ENCODE results near the gene ACTN4. TPM values are rescaled to one million over a fixed set of nuclear protein-coding genes. Genes with fewer than 3 reads are reported as not detected.
"Not testable (repeated sequence)": the region's sequence is repeated elsewhere in the genome, so short reads cannot be mapped to it uniquely, and the experiment has no call there.

The ACTN4 gene
- total and polyA plus RNA-seq, 3 experiments from 2014 or later: 31.9 to 314 (median 295) TPM

GRCh38 chr19:38770949-38771275, 123.5 kb downstream of the ACTN4 start:
- H3K27me3 ChIP-seq (ENCODE audit: insufficient read depth, low read length, poor library complexity, severe bottlenecking); H3K36me3 ChIP-seq (ENCODE audit: insufficient read depth, low read length); H3K4me1 ChIP-seq (ENCODE audit: insufficient read depth, low read length); H3K27ac ChIP-seq (ENCODE audit: low read depth, low read length); H3K36me3 Mint-ChIP-seq; H3K9me3 Mint-ChIP-seq; H3K4me3 Mint-ChIP-seq; CTCF ChIA-PET; POLR2A ChIA-PET; H3K27ac Mint-ChIP-seq; H3K27me3 Mint-ChIP-seq; H3K4me1 Mint-ChIP-seq; H3K4me3 ChIP-seq (ENCODE audit: low read length); H3K9me3 ChIP-seq (ENCODE audit: low read length): not testable (repeated sequence)
- DNase-seq: peak in 1 of 5 donors; percentile 8

- H3K9me3 ChIP-seq (ENCODE audit: low read length); CTCF ChIA-PET; DNase-seq; H3K27me3 ChIP-seq (ENCODE audit: insufficient read depth, low read length, poor library complexity, severe bottlenecking); H3K9me3 Mint-ChIP-seq; H3K4me3 ChIP-seq (ENCODE audit: low read length); H3K36me3 ChIP-seq (ENCODE audit: insufficient read depth, low read length); H3K27me3 Mint-ChIP-seq; H3K4me3 Mint-ChIP-seq; H3K4me1 ChIP-seq (ENCODE audit: insufficient read depth, low read length); POLR2A ChIA-PET; H3K4me1 Mint-ChIP-seq; H3K36me3 Mint-ChIP-seq; H3K27ac Mint-ChIP-seq; H3K27ac ChIP-seq (ENCODE audit: low read depth, low read length): not testable (repeated sequence)
These were observed 124.1 kb downstream of the ACTN4 start for GRCh38 chr19:38771569-38771968.

- no peaks in the 10 kb centered on the region for H3K36me3 Mint-ChIP-seq
These were observed 126.2 kb downstream of the ACTN4 start, which contains the start of gene LGALS7 for GRCh38 chr19:38773469-38774177. Gene LGALS7 (minus strand): TSS chr19:38773517. CDS start chr19:38773492, 25 bp downstream.

GRCh38 chr19:38774181-38774950, 126.9 kb downstream of the ACTN4 start:
- no peaks in the 10 kb centered on the region for H3K36me3 Mint-ChIP-seq
- peaks cover 3% of the 10 kb centered on the region for H3K4me1 ChIP-seq (ENCODE audit: insufficient read depth, low read length)
- no peaks in the 10 kb centered on the region for H3K36me3 ChIP-seq (ENCODE audit: insufficient read depth, low read length)
- no peaks in the 10 kb centered on the region for H3K9me3 Mint-ChIP-seq
- peak overlapping the region in 1 of 7 donors; percentile 50 for H3K4me3 Mint-ChIP-seq
- no peak overlapping the region for H3K4me3 ChIP-seq (ENCODE audit: low read length)
- ChIA-PET CTCF (no interaction called here), POLR2A (no interaction called here)
- H3K27ac ChIP-seq (ENCODE audit: low read depth, low read length): no peak overlapping the region
- H3K9me3 ChIP-seq (ENCODE audit: low read length): no peaks in the 10 kb centered on the region
- DNase-seq: no peak
- no peaks in the 10 kb centered on the region for H3K27me3 ChIP-seq (ENCODE audit: insufficient read depth, low read length, poor library complexity, severe bottlenecking)
- peak overlapping the region in 1 of 8 donors; percentile 15 for H3K27ac Mint-ChIP-seq
- H3K4me1 Mint-ChIP-seq: peaks cover 3 to 5% (median 4%) of the 10 kb centered on the region in 3 donors
- no peaks in the 10 kb centered on the region for H3K27me3 Mint-ChIP-seq

More at GRCh38 chr19:38773469-38774177, 126.2 kb downstream of the ACTN4 start, which contains the start of gene LGALS7:
- peak within 1 kb of the TSS in 2 of 8 donors; percentile 15 to 83 for H3K27ac Mint-ChIP-seq
- Histone ChIP-seq H3K4me1 (ENCODE audit: insufficient read depth, low read length) (peaks cover 6% of the 10 kb centered on the region), H3K4me3 (ENCODE audit: low read length) (no peak within 1 kb of the TSS), H3K27ac (ENCODE audit: low read depth, low read length) (no peak within 1 kb of the TSS), H3K27me3 (ENCODE audit: insufficient read depth, low read length, poor library complexity, severe bottlenecking) (no peaks in the 10 kb centered on the region), H3K36me3 (ENCODE audit: insufficient read depth, low read length) (no peaks in the 10 kb centered on the region), H3K9me3 (ENCODE audit: low read length) (no peaks in the 10 kb centered on the region)
- H3K4me3 Mint-ChIP-seq: peak within 1 kb of the TSS in 1 of 7 donors; percentile 50
- no peaks in the 10 kb centered on the region for H3K27me3 Mint-ChIP-seq
- H3K4me1 Mint-ChIP-seq: peaks cover 6 to 10% (median 7%) of the 10 kb centered on the region in 3 donors
- no peaks in the 10 kb centered on the region for H3K9me3 Mint-ChIP-seq
- DNase-seq: no peak
- ChIA-PET POLR2A (no interaction called here), CTCF (no interaction called here)

- H3K4me3 Mint-ChIP-seq: no peak overlapping the region
- ChIA-PET CTCF (no interaction called here), POLR2A (no interaction called here)
- Histone ChIP-seq H3K9me3 (ENCODE audit: low read length) (no peaks in the 10 kb centered on the region), H3K4me3 (ENCODE audit: low read length) (no peak overlapping the region), H3K27me3 (ENCODE audit: insufficient read depth, low read length, poor library complexity, severe bottlenecking) (no peaks in the 10 kb centered on the region), H3K27ac (ENCODE audit: low read depth, low read length) (no peak overlapping the region), H3K4me1 (ENCODE audit: insufficient read depth, low read length) (no peaks in the 10 kb centered on the region), H3K36me3 (ENCODE audit: insufficient read depth, low read length) (no peaks in the 10 kb centered on the region)
- H3K9me3 Mint-ChIP-seq: no peaks in the 10 kb centered on the region
- no peak overlapping the region for H3K27ac Mint-ChIP-seq
- no peaks in the 10 kb centered on the region for H3K4me1 Mint-ChIP-seq
- DNase-seq: no peak
- no peaks in the 10 kb centered on the region for H3K36me3 Mint-ChIP-seq
- peaks cover 3 to 4% of the 10 kb centered on the region in 2 donors for H3K27me3 Mint-ChIP-seq
These were observed 131.3 kb downstream of the ACTN4 start for GRCh38 chr19:38778733-38779132.

- Histone ChIP-seq H3K27me3 (ENCODE audit: insufficient read depth, low read length, poor library complexity, severe bottlenecking) (no peaks in the 10 kb centered on the region), H3K4me1 (ENCODE audit: insufficient read depth, low read length) (no peaks in the 10 kb centered on the region), H3K9me3 (ENCODE audit: low read length) (no peaks in the 10 kb centered on the region), H3K27ac (ENCODE audit: low read depth, low read length) (no peak overlapping the region), H3K36me3 (ENCODE audit: insufficient read depth, low read length) (no peaks in the 10 kb centered on the region), H3K4me3 (ENCODE audit: low read length) (no peak overlapping the region)
- DNase-seq: peak in 1 of 5 donors; percentile 4
- Mint-ChIP-seq H3K4me3 (no peak overlapping the region), H3K27ac (peak overlapping the region in 1 of 8 donors; percentile 30), H3K27me3 (peaks cover 3 to 4% of the 10 kb centered on the region in 2 donors), H3K36me3 (no peaks in the 10 kb centered on the region), H3K4me1 (no peaks in the 10 kb centered on the region), H3K9me3 (no peaks in the 10 kb centered on the region)
- ChIA-PET POLR2A (no interaction called here), CTCF (no interaction called here)
These were observed 133.0 kb downstream of the ACTN4 start for GRCh38 chr19:38780443-38780842.

GRCh38 chr19:38781058-38781457, 133.6 kb downstream of the ACTN4 start:
- H3K4me3 Mint-ChIP-seq: no peak overlapping the region
- Histone ChIP-seq H3K27me3 (ENCODE audit: insufficient read depth, low read length, poor library complexity, severe bottlenecking) (no peaks in the 10 kb centered on the region), H3K27ac (ENCODE audit: low read depth, low read length) (no peak overlapping the region), H3K9me3 (ENCODE audit: low read length) (no peaks in the 10 kb centered on the region), H3K4me3 (ENCODE audit: low read length) (no peak overlapping the region), H3K36me3 (ENCODE audit: insufficient read depth, low read length) (no peaks in the 10 kb centered on the region), H3K4me1 (ENCODE audit: insufficient read depth, low read length) (no peaks in the 10 kb centered on the region)
- H3K9me3 Mint-ChIP-seq: no peaks in the 10 kb centered on the region
- DNase-seq: no peak
- H3K27ac Mint-ChIP-seq: no peak overlapping the region
- POLR2A ChIA-PET: no interaction called here
- H3K27me3 Mint-ChIP-seq: peaks cover 3 to 4% of the 10 kb centered on the region in 2 donors
- CTCF ChIA-PET: no interaction called here
- no peaks in the 10 kb centered on the region for H3K4me1 Mint-ChIP-seq
- no peaks in the 10 kb centered on the region for H3K36me3 Mint-ChIP-seq

Measured in CD8-positive, alpha-beta memory T cell (primary cell).